Measurements from ENCODE around the gene SERPINB6. TPM values are rescaled to one million over a fixed set of nuclear protein-coding genes. Genes with fewer than 3 reads are reported as not detected.

Gene SERPINB6
- total RNA-seq, 1 experiment from 2014 or later: 39.0 TPM

DNA sequence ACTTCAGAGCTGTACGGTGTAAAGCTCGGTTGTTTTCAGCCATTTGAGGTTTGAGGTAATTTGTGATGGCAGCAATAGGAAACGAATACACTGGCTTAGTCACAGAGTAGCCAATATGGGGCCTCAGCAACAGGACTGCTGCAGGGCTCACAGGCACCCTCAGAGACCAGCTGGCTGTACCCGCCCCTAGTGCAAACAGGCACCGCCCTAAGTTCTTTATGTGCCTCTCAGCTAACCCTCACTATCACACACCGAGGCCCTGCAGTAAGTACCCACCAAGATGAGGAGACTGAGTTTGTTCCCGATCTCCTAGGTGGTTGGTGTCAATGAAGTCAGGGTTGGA, 57.1 kb downstream of the SERPINB6 start:
- WGBS (ENCODE audit: extremely low coverage, insufficient read length, low lambda C conversion rate): no CpG with 5 or more reads among the region's 7 CpGs
- Histone ChIP-seq H3K9ac (ENCODE audit: extremely low read depth, insufficient read length, low read length) (no peak overlapping the region), H4K5ac (ENCODE audit: insufficient read length, low read depth, low read length) (no peak overlapping the region), H2BK15ac (ENCODE audit: low read depth, low read length) (no peak overlapping the region), H3K14ac (ENCODE audit: insufficient read depth, low read length) (no peak overlapping the region), H2BK5ac (ENCODE audit: insufficient read length, low read length) (no peak overlapping the region), H4K8ac (replicated peaks; ENCODE audit: insufficient read length, low read depth, low read length) (no peak overlapping the region), H3T11ph (ENCODE audit: low read length) (no peak overlapping the region), H2BK12ac (ENCODE audit: insufficient read length, low read depth, low read length) (no peak overlapping the region), H3K23me2 (ENCODE audit: insufficient read length, low read depth, low read length, poor library complexity, severe bottlenecking) (no peaks in the 10 kb centered on the region), H3K56ac (ENCODE audit: insufficient read length, low read depth, low read length) (no peak overlapping the region), H2AFZ (ENCODE audit: low read length) (no peak overlapping the region), H3K4me1 (ENCODE audit: insufficient read depth, low read length) (peaks cover 10% of the 10 kb centered on the region; the same call in 1 of the 2 replicates), H3K18ac (ENCODE audit: insufficient read length, low read depth, low read length) (no peak overlapping the region), H3K79me2 (ENCODE audit: insufficient read depth, low read length) (no peaks in the 10 kb centered on the region), H2AK5ac (ENCODE audit: insufficient read length, low read length) (no peak overlapping the region), H4K91ac (ENCODE audit: insufficient read length, low read depth, low read length) (no peak overlapping the region), H3K9me3 (ENCODE audit: control insufficient read depth, low read depth, low read length) (no peaks in the 10 kb centered on the region), H3K79me1 (ENCODE audit: insufficient read depth, low read depth, low read length, poor library complexity, severe bottlenecking) (no peaks in the 10 kb centered on the region), H3K23ac (ENCODE audit: insufficient read length, low read depth, low read length) (no peak overlapping the region), H2BK20ac (ENCODE audit: low read depth, low read length, poor library complexity, severe bottlenecking) (no peak overlapping the region), H3K27ac (ENCODE audit: insufficient read length, low read depth, low read length) (no peak overlapping the region), H3K4ac (ENCODE audit: low read depth, low read length) (no peak overlapping the region), H4K20me1 (ENCODE audit: control insufficient read depth, insufficient read depth, insufficient read length) (no peaks in the 10 kb centered on the region), H3K4me2 (ENCODE audit: insufficient read depth, insufficient read length, low read length) (no peak overlapping the region), H3K27me3 (ENCODE audit: insufficient read depth, low read length) (no peaks in the 10 kb centered on the region), H2BK120ac (ENCODE audit: low read depth, low read length, poor library complexity, severe bottlenecking) (no peak overlapping the region)
- peaks cover 2% of the 10 kb centered on the region for H3K27me3 Mint-ChIP-seq (ENCODE audit: low read depth)
- H3K9me3 Mint-ChIP-seq: peaks cover 2 to 7% of the 10 kb centered on the region in 2 experiments
- H3K4me3 Mint-ChIP-seq: no peak overlapping the region
- TF ChIP-seq CTCF (conservative IDR thresholded peaks at IDR 0.05): no peak
- H3K27ac Mint-ChIP-seq: no peak overlapping the region; a peak in 1 of 7 replicates
- DNase-seq: peak; percentile 37
- peaks cover 61 to 75% of the 10 kb centered on the region in 2 experiments for H3K4me1 Mint-ChIP-seq
- H3K36me3 Mint-ChIP-seq (ENCODE audit: insufficient read depth in 1 of 3, low read depth in 3 of 3): peaks cover 1 to 3% (median 2%) of the 10 kb centered on the region in 3 experiments

Measured in H9 (cell line).